OCI-LY3 (cell line): ENCODE data around the gene CNOT6L.
A peak's percentile ranks its signal among the peaks of the same experiment; 100 is the strongest.

Experiments used
- H2AFZ ChIP-seq: fragments of 200-600, 300-600 bp; shearing (Covaris generic); 2 replicates; pipeline ENCODE4 v1.6.0; 2014; ENCODE audit warnings: antibody characterized with exemption, low read depth, low read length
- H3K27ac ChIP-seq: fragments of 200-600, 300-600 bp; sonication (generic); 2 replicates; pipeline ENCODE4 v1.5.1; 2014; ENCODE audit warnings: mild to moderate bottlenecking, low read length, moderate library complexity, mixed read lengths
- H3K27me3 ChIP-seq: fragments of 200-600, 300-600 bp; sonication (generic); 2 replicates; pipeline ENCODE4 v1.6.1; 2014; ENCODE audit warnings: low read depth, low read length, mixed read lengths
- H3K36me3 ChIP-seq: fragments of 200-600, 300-600 bp; sonication (generic); replicated peaks from 2 replicates; pipeline ENCODE3; 2014; ENCODE audit warnings: low read depth, low read length, mixed read lengths
- H3K4me1 ChIP-seq: fragments of 300-600, 200-600 bp; sonication (generic); 2 replicates; pipeline ENCODE4 v1.6.1; 2014; ENCODE audit warnings: low read length, mixed read lengths
- H3K4me2 ChIP-seq: fragments of 200-600, 300-600 bp; sonication (generic); 2 replicates; pipeline ENCODE4 v1.6.1; 2014; ENCODE audit warnings: low read length, mixed read lengths
- H3K4me3 ChIP-seq: fragments of 300-600, 200-600 bp; sonication (generic); 2 replicates; pipeline ENCODE4 v1.5.1; 2014; ENCODE audit warnings: antibody characterized with exemption, mild to moderate bottlenecking, low read length, moderate library complexity
- H3K79me2 ChIP-seq: fragments of 300-600, 200-600 bp; shearing (Covaris generic); 2 replicates; pipeline ENCODE4 v1.6.1; 2014; ENCODE audit warnings: mild to moderate bottlenecking, low read length, mixed read lengths
- H3K9ac ChIP-seq: fragments of 300-600, 200-600 bp; shearing (Covaris generic); 2 replicates; pipeline ENCODE4 v1.6.0; 2014; ENCODE audit warnings: mild to moderate bottlenecking, low read length, moderate library complexity
- H3K9me3 ChIP-seq: fragments of 200-600, 300-600 bp; shearing (Covaris generic); 2 replicates; pipeline ENCODE4 v1.6.1; 2014; ENCODE audit warnings: low read length, mixed read lengths; ENCODE audit not compliant: insufficient read depth
- H4K20me1 ChIP-seq: fragments of 200-600, 300-600 bp; sonication (generic); 2 replicates; pipeline ENCODE4 v1.6.1; 2016; ENCODE audit warnings: low read length, mixed read lengths; ENCODE audit not compliant: insufficient read depth
- CTCF ChIP-seq: fragments of 200-600, 300-600 bp; sonication (generic); IDR thresholded peaks from 2 replicates; pipeline ENCODE4 v1.5.1; 2014; ENCODE audit warnings: antibody characterized with exemption, low read length, low read depth
- EZH2phosphoT487 ChIP-seq: fragments of 200-600 bp; shearing (Covaris generic); IDR thresholded peaks from 2 replicates; pipeline ENCODE4 v1.6.1; 2018; ENCODE audit warnings: antibody characterized with exemption, mixed run types, low read depth

Gene CNOT6L

GRCh38 chr4:77833126-77833724 lies 14.1 kb upstream of the CNOT6L start:
- Histone ChIP-seq H2AFZ (no peak overlapping the region), H3K4me2 (no peak overlapping the region), H3K9ac (no peak overlapping the region), H4K20me1 (no peaks in the 10 kb centered on the region), H3K27me3 (no peaks in the 10 kb centered on the region), H3K4me3 (no peak overlapping the region), H3K36me3 (no peaks in the 10 kb centered on the region), H3K9me3 (no peaks in the 10 kb centered on the region), H3K4me1 (peaks cover 26% of the 10 kb centered on the region), H3K79me2 (no peaks in the 10 kb centered on the region), H3K27ac (no peak overlapping the region)
- TF ChIP-seq CTCF (no peak), EZH2phosphoT487 (no peak)

- Histone ChIP-seq H3K36me3 (no peaks in the 10 kb centered on the region), H4K20me1 (no peaks in the 10 kb centered on the region), H2AFZ (no peak overlapping the region), H3K4me2 (peak overlapping the region; percentile 38), H3K4me1 (peaks cover 53% of the 10 kb centered on the region), H3K4me3 (peak overlapping the region; percentile 10; the same call in 1 of the 2 replicates), H3K9ac (no peak overlapping the region), H3K9me3 (no peaks in the 10 kb centered on the region), H3K79me2 (no peaks in the 10 kb centered on the region), H3K27ac (peak overlapping the region; percentile 60), H3K27me3 (no peaks in the 10 kb centered on the region)
- no peak for TF ChIP-seq EZH2phosphoT487
- TF ChIP-seq CTCF = no peak
Observed at GRCh38 chr4:77827343-77827742, 8.2 kb upstream of the CNOT6L start.

- Histone ChIP-seq H2AFZ (0 out of 2 replicates have a peak overlapping the region, but pooled peaks have one; percentile 12), H3K79me2 (no peaks in the 10 kb centered on the region), H3K9me3 (no peaks in the 10 kb centered on the region), H3K4me3 (0 out of 2 replicates have a peak overlapping the region, but pooled peaks have one; percentile 1), H3K27ac (no peak overlapping the region), H3K9ac (no peak overlapping the region), H3K4me2 (peak overlapping the region; percentile 38), H3K4me1 (peaks cover 60% of the 10 kb centered on the region), H4K20me1 (no peaks in the 10 kb centered on the region), H3K27me3 (no peaks in the 10 kb centered on the region), H3K36me3 (no peaks in the 10 kb centered on the region)
- no peak for TF ChIP-seq CTCF
- TF ChIP-seq EZH2phosphoT487 = no peak
Observed at GRCh38 chr4:77826275-77826674, 7.1 kb upstream of the CNOT6L start.

- H2AFZ ChIP-seq = no peak overlapping the region
- no peak overlapping the region for H3K4me2 ChIP-seq
- no peaks in the 10 kb centered on the region for H3K9me3 ChIP-seq
- no peaks in the 10 kb centered on the region for H3K27me3 ChIP-seq
- H4K20me1 ChIP-seq = peaks cover 15% of the 10 kb centered on the region
- TF ChIP-seq EZH2phosphoT487 (no peak), CTCF (no peak)
- H3K4me1 ChIP-seq = peaks cover 35% of the 10 kb centered on the region
- H3K79me2 ChIP-seq = peaks cover 32% of the 10 kb centered on the region
- no peak overlapping the region for H3K4me3 ChIP-seq
- H3K36me3 ChIP-seq = no peaks in the 10 kb centered on the region
- no peak overlapping the region for H3K9ac ChIP-seq
- no peak overlapping the region for H3K27ac ChIP-seq
Observed at GRCh38 chr4:77821775-77822174, 2.6 kb upstream of the CNOT6L start.
